DOHH2 (cell line): ENCODE data around the gene TLE3.

Source experiments
- H3F3A ChIP-seq: fragments of 200-600 bp; sonication (generic), shearing (Covaris generic); 2 replicates; pipeline ENCODE4 v1.6.0; 2016; ENCODE audit warnings: antibody characterized with exemption, mild to moderate bottlenecking; ENCODE audit not compliant: control insufficient read depth, insufficient read depth
- H3K27ac ChIP-seq: fragments of 200-600 bp; sonication (generic); 2 replicates; pipeline ENCODE4 v1.5.1; 2014; ENCODE audit warnings: low read depth, mild to moderate bottlenecking, low read length, moderate library complexity
- H3K27me3 ChIP-seq: fragments of 200-600 bp; sonication (generic); 2 replicates; pipeline ENCODE4 v1.6.1; 2014; ENCODE audit warnings: mild to moderate bottlenecking, low read length, mixed read lengths; ENCODE audit not compliant: control insufficient read depth
- H3K36me3 ChIP-seq: fragments of 200-600 bp; sonication (generic); 2 replicates; pipeline ENCODE4 v1.6.1; 2014; ENCODE audit warnings: mild to moderate bottlenecking, low read length, moderate library complexity, mixed read lengths; ENCODE audit not compliant: control insufficient read depth
- H3K4me1 ChIP-seq: fragments of 200-600 bp; sonication (generic); 2 replicates; pipeline ENCODE4 v1.6.1; 2014; ENCODE audit warnings: mild to moderate bottlenecking, low read length, mixed read lengths; ENCODE audit not compliant: control insufficient read depth
- H3K4me2 ChIP-seq: fragments of 200-600 bp; sonication (generic); 2 replicates; pipeline ENCODE4 v1.6.0; 2014; ENCODE audit warnings: mild to moderate bottlenecking, low read length, moderate library complexity
- H3K4me3 ChIP-seq: fragments of 200-600 bp; sonication (generic); 2 replicates; pipeline ENCODE4 v1.5.1; 2014; ENCODE audit warnings: mild to moderate bottlenecking, low read length, mixed read lengths
- H3K79me2 ChIP-seq: fragments of 200-600 bp; sonication (generic); 2 replicates; pipeline ENCODE4 v1.6.1; 2014; ENCODE audit warnings: mild to moderate bottlenecking, low read length, mixed read lengths; ENCODE audit not compliant: control insufficient read depth
- H3K9me2 ChIP-seq: fragments of 200-600 bp; sonication (generic); replicated peaks from 2 replicates; pipeline ENCODE4 v1.6.1; 2014; ENCODE audit warnings: mild to moderate bottlenecking, low read length, mixed read lengths; ENCODE audit not compliant: control insufficient read depth
- H3K9me3 ChIP-seq: fragments of 200-600 bp; sonication (generic); 2 replicates; pipeline ENCODE4 v1.6.1; 2014; ENCODE audit warnings: antibody characterized with exemption, low read length, mixed read lengths; ENCODE audit not compliant: control insufficient read depth, insufficient read depth
- H4K20me1 ChIP-seq: fragments of 200-600 bp; sonication (generic); 2 replicates; pipeline ENCODE4 v1.6.0; 2014; ENCODE audit warnings: low read depth, mild to moderate bottlenecking, antibody characterized with exemption, low read length, moderate library complexity; ENCODE audit not compliant: control insufficient read depth, insufficient read depth
- CTCF ChIP-seq: fragments of 200-600 bp; sonication (generic); IDR thresholded peaks from one replicate; pipeline ENCODE4 v1.5.1; 2014; ENCODE audit warnings: antibody characterized with exemption, mild to moderate bottlenecking, low read depth, low read length; ENCODE audit not compliant: poor library complexity, severe bottlenecking
- EZH2phosphoT487 ChIP-seq: fragments of 200-600 bp; sonication (generic); IDR thresholded peaks from 2 replicates; pipeline ENCODE4 v1.6.1; 2017; ENCODE audit warnings: borderline replicate concordance, mild to moderate bottlenecking, antibody characterized with exemption, low read length, moderate library complexity, mixed read lengths

Gene TLE3

GRCh38 chr15:70008697-70009290 is 88.9 kb downstream of the TLE3 start:
- H3K4me1 ChIP-seq: peaks cover 25% of the 10 kb centered on the region
- no peaks in the 10 kb centered on the region for H3K79me2 ChIP-seq
- no peaks in the 10 kb centered on the region for H4K20me1 ChIP-seq
- no peaks in the 10 kb centered on the region for H3F3A ChIP-seq
- no peaks in the 10 kb centered on the region for H3K9me2 ChIP-seq
- H3K4me2 ChIP-seq: no peak overlapping the region
- no peaks in the 10 kb centered on the region for H3K36me3 ChIP-seq
- no peaks in the 10 kb centered on the region for H3K27me3 ChIP-seq
- no peak overlapping the region for H3K27ac ChIP-seq
- no peak for TF ChIP-seq EZH2phosphoT487
- no peak for TF ChIP-seq CTCF
- no peaks in the 10 kb centered on the region for H3K9me3 ChIP-seq
- H3K4me3 ChIP-seq: no peak overlapping the region

- Histone ChIP-seq H3K79me2 (no peaks in the 10 kb centered on the region), H3K27ac (no peak overlapping the region), H3K4me1 (peaks cover 15% of the 10 kb centered on the region), H4K20me1 (no peaks in the 10 kb centered on the region), H3K4me3 (no peak overlapping the region), H3K9me2 (no peaks in the 10 kb centered on the region), H3K9me3 (peaks cover 8% of the 10 kb centered on the region; the same call in 1 of the 2 replicates), H3F3A (no peaks in the 10 kb centered on the region), H3K36me3 (no peaks in the 10 kb centered on the region), H3K4me2 (no peak overlapping the region), H3K27me3 (no peaks in the 10 kb centered on the region)
- TF ChIP-seq EZH2phosphoT487: no peak
- no peak for TF ChIP-seq CTCF
Observed at GRCh38 chr15:70006259-70007147, 91.2 kb downstream of the TLE3 start.

- Histone ChIP-seq H3K9me3 (peaks cover 8% of the 10 kb centered on the region; the same call in 1 of the 2 replicates), H3K9me2 (no peaks in the 10 kb centered on the region), H3F3A (peaks cover 3% of the 10 kb centered on the region; the same call in 1 of the 2 replicates), H3K4me2 (no peak overlapping the region), H3K4me3 (no peak overlapping the region), H3K27ac (no peak overlapping the region), H4K20me1 (no peaks in the 10 kb centered on the region), H3K36me3 (no peaks in the 10 kb centered on the region), H3K4me1 (peaks cover 32% of the 10 kb centered on the region), H3K79me2 (no peaks in the 10 kb centered on the region), H3K27me3 (no peaks in the 10 kb centered on the region)
- TF ChIP-seq EZH2phosphoT487 (no peak), CTCF (no peak)
Observed at GRCh38 chr15:70004826-70005225, 92.9 kb downstream of the TLE3 start.
